GM23338 (cell line): ENCODE results near the gene CDC34.

Source experiments
- CREB1 ChIP-seq: fragments of 250-450 bp; sonication (Bioruptor Pico); IDR thresholded peaks from 2 replicates; pipeline ENCODE4 v1.5.0; 2020; ENCODE audit warnings: low read depth, mild to moderate bottlenecking, moderate library complexity
- CTCF ChIP-seq, 2 experiments: fragments of 200-600 bp in 1 of 2; sonication (generic) in 1 of 2; conservative IDR thresholded peaks; 2 replicates each; pipeline versions ENCODE4 v1.5.1 to v1.6.1; 2016 to 2017; ENCODE audit warnings: antibody characterized with exemption in 2 of 2, low read depth in 2 of 2, mild to moderate bottlenecking in 2 of 2, moderate library complexity in 1 of 2
- ETS1 ChIP-seq: IDR thresholded peaks from 2 replicates; pipeline ENCODE4 v1.6.1; 2016; ENCODE audit warnings: antibody characterized with exemption
- EZH2 ChIP-seq: fragments of 200-600 bp; sonication (generic); IDR thresholded peaks from one replicate; pipeline ENCODE4 v1.8.0; 2017; ENCODE audit warnings: antibody characterized with exemption, mild to moderate bottlenecking, low read depth; ENCODE audit not compliant: unreplicated experiment
- EZH2phosphoT487 ChIP-seq: fragments of 200-600 bp; sonication (generic); IDR thresholded peaks from one replicate; pipeline ENCODE4 v1.8.1; 2018; ENCODE audit warnings: antibody characterized with exemption; ENCODE audit not compliant: unreplicated experiment
- JUNB ChIP-seq: IDR thresholded peaks from one replicate; pipeline ENCODE4 v1.6.1; 2016; ENCODE audit warnings: antibody characterized with exemption; ENCODE audit not compliant: unreplicated experiment
- NANOG ChIP-seq: IDR thresholded peaks from 2 replicates; pipeline ENCODE4 v1.6.1; 2016; ENCODE audit warnings: antibody characterized with exemption, borderline replicate concordance
- POLR2AphosphoS5 ChIP-seq: IDR thresholded peaks from 2 replicates; pipeline ENCODE4 v1.6.1; 2016; ENCODE audit warnings: antibody characterized with exemption, low read depth
- REST ChIP-seq: IDR thresholded peaks from one replicate; pipeline ENCODE4 v1.6.1; 2018; ENCODE audit warnings: antibody characterized with exemption; ENCODE audit not compliant: unreplicated experiment
- STAT1 ChIP-seq: IDR thresholded peaks from one replicate; pipeline ENCODE4 v1.6.1; 2016; ENCODE audit warnings: antibody characterized with exemption; ENCODE audit not compliant: unreplicated experiment
- ZNF114 ChIP-seq: fragments of 250-450 bp; sonication (Bioruptor Pico); IDR thresholded peaks from 2 replicates; pipeline ENCODE4 v1.5.0; 2020; ENCODE audit warnings: mild to moderate bottlenecking, moderate library complexity
- ZNF331 ChIP-seq: fragments of 250-450 bp; sonication (Bioruptor Pico); IDR thresholded peaks from 2 replicates; pipeline ENCODE4 v1.5.0; 2020; ENCODE audit warnings: low read depth, mild to moderate bottlenecking, moderate library complexity
- ZNF462 ChIP-seq: fragments of 250-450 bp; sonication (Bioruptor Pico); IDR thresholded peaks from 2 replicates; pipeline ENCODE4 v1.5.0; 2020; ENCODE audit warnings: mild to moderate bottlenecking, moderate library complexity

GRCh38 chr19:536881-537404, 5.4 kb downstream of the CDC34 start:
- TF ChIP-seq EZH2phosphoT487 (no peak), CTCF (conservative IDR thresholded peaks at IDR 0.05; ENCODE audit: low read depth in 2 of 2) (no peak), POLR2AphosphoS5 (no peak), CREB1 (no peak), ZNF331 (no peak), EZH2 (no peak), REST (no peak), ETS1 (no peak), JUNB (no peak), STAT1 (no peak), ZNF462 (CRISPR knock-in tag) (no peak), ZNF114 (CRISPR knock-in tag) (no peak), NANOG (no peak)
